Lower leg skin (tissue), 3 donors: ENCODE measurements around the gene SEMA3C.

ENCODE experiments used
- POLR2A ChIP-seq, 2 donors: fragments of 450-650 bp; IDR thresholded peaks; one replicate each; pipeline ENCODE4 v1.6.1; 2016 to 2017; ENCODE audit warnings: antibody characterized with exemption in 2 of 2, mild to moderate bottlenecking in 1 of 2, moderate library complexity in 1 of 2
- TF ChIP-seq, protein P1 (sequence below), 3 donors: fragments of 450-650 bp; IDR thresholded peaks; one replicate each; pipeline ENCODE4 v1.5.1; 2016; ENCODE audit warnings: antibody characterized with exemption in 3 of 3, mild to moderate bottlenecking in 3 of 3, moderate library complexity in 2 of 3

GRCh38 chr7:80731281-80731680, 187.6 kb downstream of the SEMA3C start:
- TF ChIP-seq POLR2A (IDR thresholded peaks at IDR 0.05): no peak
- TF ChIP-seq, protein P1, sequence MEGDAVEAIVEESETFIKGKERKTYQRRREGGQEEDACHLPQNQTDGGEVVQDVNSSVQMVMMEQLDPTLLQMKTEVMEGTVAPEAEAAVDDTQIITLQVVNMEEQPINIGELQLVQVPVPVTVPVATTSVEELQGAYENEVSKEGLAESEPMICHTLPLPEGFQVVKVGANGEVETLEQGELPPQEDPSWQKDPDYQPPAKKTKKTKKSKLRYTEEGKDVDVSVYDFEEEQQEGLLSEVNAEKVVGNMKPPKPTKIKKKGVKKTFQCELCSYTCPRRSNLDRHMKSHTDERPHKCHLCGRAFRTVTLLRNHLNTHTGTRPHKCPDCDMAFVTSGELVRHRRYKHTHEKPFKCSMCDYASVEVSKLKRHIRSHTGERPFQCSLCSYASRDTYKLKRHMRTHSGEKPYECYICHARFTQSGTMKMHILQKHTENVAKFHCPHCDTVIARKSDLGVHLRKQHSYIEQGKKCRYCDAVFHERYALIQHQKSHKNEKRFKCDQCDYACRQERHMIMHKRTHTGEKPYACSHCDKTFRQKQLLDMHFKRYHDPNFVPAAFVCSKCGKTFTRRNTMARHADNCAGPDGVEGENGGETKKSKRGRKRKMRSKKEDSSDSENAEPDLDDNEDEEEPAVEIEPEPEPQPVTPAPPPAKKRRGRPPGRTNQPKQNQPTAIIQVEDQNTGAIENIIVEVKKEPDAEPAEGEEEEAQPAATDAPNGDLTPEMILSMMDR (IDR thresholded peaks at IDR 0.05): no peak
